Measurements from ENCODE around the gene TUBGCP3. TPM values are rescaled to one million over a fixed set of nuclear protein-coding genes. Genes with fewer than 3 reads are reported as not detected.

The TUBGCP3 gene
- total and polyA plus RNA-seq, 7 donors, result 7.4 to 15.3 (median 13.1) TPM

DNA sequence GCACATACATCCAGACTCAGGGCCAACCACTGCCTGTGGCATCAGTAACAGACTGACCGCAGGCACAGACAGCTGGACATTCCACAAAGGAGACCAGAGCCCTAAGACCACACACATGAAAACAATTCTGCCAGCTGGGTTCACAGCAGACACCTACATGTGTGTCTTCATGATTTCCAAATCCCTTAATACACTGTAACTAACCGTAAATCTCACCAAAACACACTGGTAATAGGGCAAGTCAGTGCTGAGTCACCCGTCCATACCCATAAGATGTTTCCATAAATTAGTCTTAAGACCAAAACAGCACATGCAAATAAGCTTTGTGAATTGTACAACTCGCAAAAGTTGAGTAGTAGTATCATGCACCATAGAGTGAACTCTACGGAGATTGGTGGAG lies 65.4 kb downstream of the TUBGCP3 start:
- WGBS, 3 donors, result 78 to 81% (median 80%) methylated on average over 5 of the region's 5 CpGs
- Histone ChIP-seq H3K4me3 (no peak overlapping the region), H3K4me1 (no peaks in the 10 kb centered on the region), H3K27ac (no peak overlapping the region), H3K27me3 (ENCODE audit: insufficient read depth in 3 of 3, low read length in 2 of 3) (no peaks in the 10 kb centered on the region), H3K9me3 (no peaks in the 10 kb centered on the region), H3K36me3 (ENCODE audit: insufficient read depth in 1 of 2, low read depth in 1 of 2) (peaks cover 4 to 94% of the 10 kb centered on the region in 2 donors)
- ATAC-seq (no peak), DNase-seq (no peak)
- intact Hi-C loops (cut with DNase I), result no loop called here
- TF ChIP-seq, protein P1, sequence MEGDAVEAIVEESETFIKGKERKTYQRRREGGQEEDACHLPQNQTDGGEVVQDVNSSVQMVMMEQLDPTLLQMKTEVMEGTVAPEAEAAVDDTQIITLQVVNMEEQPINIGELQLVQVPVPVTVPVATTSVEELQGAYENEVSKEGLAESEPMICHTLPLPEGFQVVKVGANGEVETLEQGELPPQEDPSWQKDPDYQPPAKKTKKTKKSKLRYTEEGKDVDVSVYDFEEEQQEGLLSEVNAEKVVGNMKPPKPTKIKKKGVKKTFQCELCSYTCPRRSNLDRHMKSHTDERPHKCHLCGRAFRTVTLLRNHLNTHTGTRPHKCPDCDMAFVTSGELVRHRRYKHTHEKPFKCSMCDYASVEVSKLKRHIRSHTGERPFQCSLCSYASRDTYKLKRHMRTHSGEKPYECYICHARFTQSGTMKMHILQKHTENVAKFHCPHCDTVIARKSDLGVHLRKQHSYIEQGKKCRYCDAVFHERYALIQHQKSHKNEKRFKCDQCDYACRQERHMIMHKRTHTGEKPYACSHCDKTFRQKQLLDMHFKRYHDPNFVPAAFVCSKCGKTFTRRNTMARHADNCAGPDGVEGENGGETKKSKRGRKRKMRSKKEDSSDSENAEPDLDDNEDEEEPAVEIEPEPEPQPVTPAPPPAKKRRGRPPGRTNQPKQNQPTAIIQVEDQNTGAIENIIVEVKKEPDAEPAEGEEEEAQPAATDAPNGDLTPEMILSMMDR (IDR thresholded peaks at IDR 0.05), result no peak

DNA sequence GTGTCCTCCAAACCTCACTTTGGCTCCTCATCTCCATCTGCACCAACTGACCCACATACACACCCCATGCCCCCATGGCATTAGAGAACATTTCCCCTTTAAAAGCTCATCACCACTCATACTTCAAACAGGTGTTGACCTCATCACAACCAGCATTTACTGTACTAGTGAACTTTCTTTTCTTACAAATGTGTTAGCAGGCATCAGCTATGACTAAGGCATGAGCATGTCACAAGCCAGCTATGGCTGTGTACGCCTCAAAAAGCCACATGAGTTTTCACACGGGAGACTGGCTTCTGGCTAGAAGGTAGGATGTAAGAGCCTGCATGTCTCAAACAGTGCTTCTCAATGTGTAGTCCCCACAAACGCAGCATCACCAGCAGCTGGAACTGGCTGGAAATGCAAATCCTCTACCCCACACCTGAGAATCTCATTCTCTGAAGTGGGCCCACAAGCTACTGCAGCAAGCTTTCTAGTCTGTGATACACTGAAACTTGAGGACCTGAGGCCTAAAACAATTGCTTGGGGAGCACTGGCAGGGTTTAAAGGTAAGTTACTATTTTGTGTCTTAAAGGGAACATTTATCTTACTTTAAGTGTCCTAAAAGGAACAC lies 66.8 kb downstream of the TUBGCP3 start:
- Histone ChIP-seq H3K27me3 (ENCODE audit: insufficient read depth in 3 of 3, low read length in 2 of 3) (no peaks in the 10 kb centered on the region), H3K4me3 (no peak overlapping the region), H3K36me3 (ENCODE audit: insufficient read depth in 1 of 2, low read depth in 1 of 2) (peaks cover 4 to 98% of the 10 kb centered on the region in 2 donors), H3K27ac (no peak overlapping the region), H3K4me1 (no peaks in the 10 kb centered on the region), H3K9me3 (no peaks in the 10 kb centered on the region)
- ATAC-seq (no peak), DNase-seq (no peak)
- TF ChIP-seq, protein P1 (IDR thresholded peaks at IDR 0.05), result no peak
- intact Hi-C loops (cut with DNase I), result no loop called here
- WGBS, 3 donors, result 87 to 89% (median 87%) methylated on average over 3 of the region's 3 CpGs

DNA sequence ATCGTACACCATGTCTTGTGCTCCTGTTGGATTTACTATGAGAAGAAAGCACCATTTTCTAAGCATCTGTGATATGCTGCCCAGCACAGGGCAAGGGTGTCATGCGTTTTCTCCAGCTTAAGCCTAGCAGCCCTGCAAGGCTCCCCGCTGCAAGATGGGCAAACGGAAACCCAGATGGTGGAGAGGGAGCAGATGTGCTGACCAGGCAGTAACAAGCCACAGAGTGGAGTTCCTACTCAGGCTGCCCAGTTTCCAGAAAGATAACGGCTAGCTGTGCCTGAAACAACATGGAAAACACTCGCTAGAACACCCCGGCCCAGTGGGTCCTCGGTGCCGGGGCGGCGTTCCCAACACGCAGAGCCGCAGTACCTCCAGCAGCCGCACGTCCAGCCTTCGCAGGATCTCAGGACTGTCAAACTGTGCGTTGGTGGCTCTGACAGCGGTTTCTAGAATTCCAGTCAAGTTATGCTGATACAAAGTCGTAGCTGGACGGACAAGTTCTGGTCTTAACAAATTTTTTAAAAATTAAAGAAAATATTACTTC lies 68.4 kb downstream of the TUBGCP3 start:
- peaks cover 4 to 98% of the 10 kb centered on the region in 2 donors for H3K36me3 ChIP-seq (ENCODE audit: insufficient read depth in 1 of 2, low read depth in 1 of 2)
- H3K4me3 ChIP-seq, result no peak overlapping the region
- no peak overlapping the region for H3K27ac ChIP-seq
- WGBS, 3 donors, result 95 to 97% (median 96%) methylated on average over 20 of the region's 20 CpGs
- H3K9me3 ChIP-seq, result no peaks in the 10 kb centered on the region
- no peaks in the 10 kb centered on the region for H3K4me1 ChIP-seq
- TF ChIP-seq, protein P1 (IDR thresholded peaks at IDR 0.05), result no peak
- DNase-seq (no peak), ATAC-seq (no peak)
- intact Hi-C loops (cut with DNase I), result no loop called here
- no peaks in the 10 kb centered on the region for H3K27me3 ChIP-seq (ENCODE audit: insufficient read depth in 3 of 3, low read length in 2 of 3)

GRCh38 chr13:112516218-112516617 lies 71.7 kb downstream of the TUBGCP3 start:
- no peak overlapping the region for H3K4me3 ChIP-seq
- H3K9me3 ChIP-seq, result no peaks in the 10 kb centered on the region
- 95 to 96% (median 95%) methylated on average over 13 of the region's 13 CpGs for WGBS, 3 donors
- DNase-seq, result no peak
- no peak for ATAC-seq
- TF ChIP-seq, protein P1 (IDR thresholded peaks at IDR 0.05), result no peak
- H3K27ac ChIP-seq, result no peak overlapping the region
- intact Hi-C loops (cut with DNase I), result no loop called here
- H3K27me3 ChIP-seq (ENCODE audit: insufficient read depth in 3 of 3, low read length in 2 of 3), result no peaks in the 10 kb centered on the region
- H3K4me1 ChIP-seq, result no peaks in the 10 kb centered on the region
- H3K36me3 ChIP-seq (ENCODE audit: insufficient read depth in 1 of 2, low read depth in 1 of 2), result peaks cover 2 to 90% of the 10 kb centered on the region in 2 donors

- peaks cover 0 to 82% of the 10 kb centered on the region in 2 donors for H3K36me3 ChIP-seq (ENCODE audit: insufficient read depth in 1 of 2, low read depth in 1 of 2)
- intact Hi-C loops (cut with DNase I), result no loop called here
Observed at GRCh38 chr13:112513761-112514160, 74.2 kb downstream of the TUBGCP3 start.

More at GRCh38 chr13:112513761-112514160, 74.2 kb downstream of the TUBGCP3 start:
- WGBS, 3 donors, result 72 to 81% (median 80%) methylated on average over 6 of the region's 6 CpGs
- TF ChIP-seq, protein P1 (IDR thresholded peaks at IDR 0.05), result no peak
- Histone ChIP-seq H3K9me3 (no peaks in the 10 kb centered on the region), H3K27me3 (ENCODE audit: insufficient read depth in 3 of 3, low read length in 2 of 3) (no peaks in the 10 kb centered on the region), H3K27ac (no peak overlapping the region), H3K4me3 (no peak overlapping the region), H3K4me1 (no peaks in the 10 kb centered on the region)
- DNase-seq (no peak), ATAC-seq (no peak)
